SK-N-SH (cell line): ENCODE results near the gene ERAL1. TPM values are rescaled to one million over a fixed set of nuclear protein-coding genes. Genes with fewer than 3 reads are reported as not detected.
"Not testable (repeated sequence)": the region's sequence is repeated elsewhere in the genome, so short reads cannot be mapped to it uniquely, and the experiment has no call there.

Source experiments
- CTCF ChIA-PET: fragments of 300-600, 350-600 bp; formaldehyde crosslinking; extraction: SDS; loops from one replicate; lab custom pipeline; 2021; lab: Yijun Ruan, JAX
- POLR2A ChIA-PET: fragments of 350-600 bp; sonication (Branson Sonifier 250); formaldehyde crosslinking; extraction: SDS; loops from one replicate; lab custom pipeline; 2020; ENCODE audit warnings: antibody characterized with exemption, inconsistent platforms; lab: Yijun Ruan, JAX
- DNase-seq: peaks from one replicate; pipeline ENCODE4 v3.0.0; 2012
- H2AFZ ChIP-seq: fragments of 200-600 bp; sonication (generic); 2 replicates; pipeline ENCODE4 v1.8.1; 2016; ENCODE audit warnings: antibody characterized with exemption, mild to moderate bottlenecking, low read depth
- H3F3A ChIP-seq: fragments of 200-600 bp; sonication (generic); replicated peaks from 2 replicates; pipeline ENCODE3; 2016; ENCODE audit warnings: antibody characterized with exemption, mild to moderate bottlenecking; ENCODE audit not compliant: insufficient read depth
- H3K27ac ChIP-seq, 2 experiments: fragments of 200-500 bp in 1 of 2; fragments of 200-600 bp in 1 of 2; sonication (Bioruptor generic) in 1 of 2; sonication (generic), shearing (Covaris generic) in 1 of 2; 2 replicates each; pipeline versions ENCODE4 v1.5.1 to v1.6.1; 2014 to 2016; ENCODE audit warnings: low read depth in 2 of 2, inconsistent platforms in 1 of 2, low read length in 1 of 2, mild to moderate bottlenecking in 1 of 2, mixed read lengths in 1 of 2
- H3K27me3 ChIP-seq: fragments of 200-600 bp; sonication (generic), shearing (Covaris generic); 2 replicates; pipeline ENCODE4 v1.6.1; 2016; ENCODE audit warnings: mixed run types; ENCODE audit not compliant: insufficient read depth
- H3K36me3 ChIP-seq, 2 experiments: fragments of 200-500 bp in 1 of 2; fragments of 200-600 bp in 1 of 2; sonication (Bioruptor generic) in 1 of 2; sonication (generic) in 1 of 2; replicated peaks in 1 of 2; 2 replicates each; pipeline versions ENCODE3 to v1.5.1; 2014 to 2016; ENCODE audit warnings: low read length in 1 of 2, mild to moderate bottlenecking in 1 of 2; ENCODE audit not compliant: insufficient read depth in 2 of 2, control insufficient read depth in 1 of 2
- H3K4me1 ChIP-seq, 2 experiments: fragments of 200-500 bp in 1 of 2; fragments of 200-600 bp in 1 of 2; sonication (Bioruptor generic) in 1 of 2; sonication (generic), shearing (Covaris generic) in 1 of 2; 2 replicates each; pipeline versions ENCODE4 v1.5.1 to v1.6.1; 2014 to 2016; ENCODE audit warnings: low read depth in 1 of 2, low read length in 1 of 2, mixed run types in 1 of 2; ENCODE audit not compliant: insufficient read depth in 2 of 2, control insufficient read depth in 1 of 2
- H3K4me2 ChIP-seq: fragments of 200-600 bp; sonication (generic), shearing (Covaris generic); 2 replicates; pipeline ENCODE4 v1.6.1; 2017; ENCODE audit warnings: mixed run types
- H3K4me3 ChIP-seq, 2 experiments: fragments of 200-500 bp in 1 of 2; fragments of 200-600 bp in 1 of 2; sonication (Bioruptor generic) in 1 of 2; sonication (generic), shearing (Covaris generic) in 1 of 2; 2 replicates each; pipeline versions ENCODE4 v1.5.1 to v1.8.1; 2014 to 2016; ENCODE audit warnings: low read depth in 2 of 2, inconsistent platforms in 1 of 2, low read length in 1 of 2, mild to moderate bottlenecking in 1 of 2, mixed read lengths in 1 of 2, moderate library complexity in 1 of 2
- H3K79me2 ChIP-seq: fragments of 200-600 bp; sonication (generic); 2 replicates; pipeline ENCODE4 v1.8.1; 2017; ENCODE audit warnings: mild to moderate bottlenecking; ENCODE audit not compliant: insufficient read depth
- H3K9ac ChIP-seq: fragments of 200-600 bp; sonication (generic); 2 replicates; pipeline ENCODE4 v1.6.1; 2017; ENCODE audit warnings: mixed run types
- H3K9me2 ChIP-seq: fragments of 200-600 bp; sonication (generic); 2 replicates; pipeline ENCODE4 v1.6.1; 2017; ENCODE audit warnings: mixed run types
- H3K9me3 ChIP-seq: fragments of 200-600 bp; sonication (generic); 2 replicates; pipeline ENCODE4 v1.6.1; 2017; ENCODE audit warnings: mixed run types, mild to moderate bottlenecking, moderate library complexity
- H4K20me1 ChIP-seq: fragments of 200-600 bp; sonication (generic); 2 replicates; pipeline ENCODE4 v1.6.1; 2017; ENCODE audit warnings: mild to moderate bottlenecking, mixed run types; ENCODE audit not compliant: insufficient read depth
- CHD2 ChIP-seq: fragments of 150-350 bp; IDR thresholded peaks from 2 replicates; pipeline ENCODE4 v1.6.1; 2018; ENCODE audit warnings: low read length; ENCODE audit not compliant: partially characterized antibody
- CTCF ChIP-seq: fragments of 200-600 bp; sonication (generic); IDR thresholded peaks from 2 replicates; pipeline ENCODE4 v1.6.1; 2017; ENCODE audit warnings: antibody characterized with exemption, mild to moderate bottlenecking, moderate library complexity
- FOSL2 ChIP-seq: IDR thresholded peaks from 2 replicates; pipeline ENCODE4 v1.4.0; 2012; ENCODE audit warnings: low read depth, mild to moderate bottlenecking, moderate library complexity, borderline replicate concordance
- FOXJ3 ChIP-seq: sonication (generic); formaldehyde crosslinking; IDR thresholded peaks from 2 replicates; pipeline ENCODE4 v1.5.1; 2020; ENCODE audit warnings: mild to moderate bottlenecking, missing genetic modification reagents
- MAX ChIP-seq: IDR thresholded peaks from 2 replicates; pipeline ENCODE4 v1.4.0; 2012; ENCODE audit warnings: low read depth
- PBX3 ChIP-seq: IDR thresholded peaks from 2 replicates; pipeline ENCODE4; 2012
- RAD21 ChIP-seq: IDR thresholded peaks from 2 replicates; pipeline ENCODE4 v1.6.1; 2012; ENCODE audit warnings: mild to moderate bottlenecking, low read length
- REST ChIP-seq: IDR thresholded peaks from 2 replicates; pipeline ENCODE4 v1.6.1; 2012; ENCODE audit warnings: mild to moderate bottlenecking, low read depth, low read length, moderate library complexity
- SMC3 ChIP-seq: IDR thresholded peaks from 2 replicates; pipeline ENCODE4 v1.6.1; 2012; ENCODE audit warnings: low read depth, low read length, improper control_type of control experiment
- TAF1 ChIP-seq: IDR thresholded peaks from 2 replicates; pipeline ENCODE4 v1.6.1; 2012; ENCODE audit warnings: low read depth, mild to moderate bottlenecking, low read length, moderate library complexity, borderline replicate concordance
- USF2 ChIP-seq: fragments of 150-350 bp; IDR thresholded peaks from 2 replicates; pipeline ENCODE4 v1.6.1; 2017; ENCODE audit warnings: antibody characterized with exemption, low read length, low read depth, borderline replicate concordance
- ZBTB33 ChIP-seq: IDR thresholded peaks from 2 replicates; pipeline ENCODE4 v1.4.0; 2012; ENCODE audit warnings: low read depth, borderline replicate concordance
- WGBS: methylation state at CpG from one replicate; pipeline ENCODE4 v1.1.6; 2017; ENCODE audit warnings: low lambda C conversion rate; 5-methylcytosine and 5-hydroxymethylcytosine counted together
- polyA plus RNA-seq, 3 experiments: library from polyadenylated mRNA; depleted of rRNA; stranded (reverse); fragments of >200 nt; gene quantifications; 2 replicates each; pipeline ENCODE4 v1.2.3, GENCODE V29; 2012

Gene ERAL1
- polyA plus RNA-seq, 1 of the 3 experiments (the other 2 are of a cell fraction), result 57.3 TPM

GRCh38 chr17:28902819-28903545 lies 48.2 kb downstream of the ERAL1 start, which contains the start of gene DHRS13 (continued):
- TF ChIP-seq PBX3 (0 out of 2 replicates have a peak, but pooled peaks have one; percentile 6), FOSL2 (no peak), SMC3 (peak; percentile 54; the same call in 1 of the 2 replicates), TAF1 (no peak), FOXJ3 (no peak), ZBTB33 (no peak), CTCF (peak; percentile 87), USF2 (no peak), REST (no peak), RAD21 (peak; percentile 55), CHD2 (peak; percentile 83), MAX (peak; percentile 72)

- H3K27me3 ChIP-seq, H3K4me2 ChIP-seq, H3K9ac ChIP-seq, H3K27ac ChIP-seq, H2AFZ ChIP-seq, H3K9me2 ChIP-seq, H3K9me3 ChIP-seq, H4K20me1 ChIP-seq, DNase-seq: not testable (repeated sequence)
- Histone ChIP-seq H3K4me3 (0 out of 4 replicates have a peak overlapping the region, but pooled peaks of 1 of the 2 experiments have one; percentile 75), H3F3A (peaks cover 47% of the 10 kb centered on the region), H3K4me1 (peaks cover 0 to 10% of the 10 kb centered on the region in 2 experiments; a peak in 1 of 4 replicates), H3K79me2 (peaks cover 12% of the 10 kb centered on the region), H3K36me3 (peaks cover 19 to 26% of the 10 kb centered on the region in 2 experiments)
- WGBS, result 74% methylated on average over 5 of the region's 5 CpGs
- ChIA-PET POLR2A (interaction anchor here (0.9 kb wide), 1 partner anchor 47 kb away, joined by 5 read pairs; no protein-coding TSS in a partner anchor), CTCF (interaction anchor here (0.6 to 9.0 kb wide), 20 partner anchors 9 to 427 kb away, joined by 3 to 95 read pairs (median 4); partner anchors contain the start of genes NEK8 and TLCD1)
These were observed 48.7 kb downstream of the ERAL1 start for GRCh38 chr17:28903546-28903841.
